HG03175 (cell line): ENCODE data around the gene MAPK1.
"Not testable (repeated sequence)": the region's sequence is repeated elsewhere in the genome, so short reads cannot be mapped to it uniquely, and the experiment has no call there.

Experiments used
- ATAC-seq: cut with Tn5 transposase; IDR thresholded peaks from one replicate; pipeline ENCODE4 v1.9.1; 2021; ENCODE audit warnings: mild to moderate bottlenecking, moderate library complexity; ENCODE audit not compliant: unreplicated experiment

MAPK1 gene

DNA sequence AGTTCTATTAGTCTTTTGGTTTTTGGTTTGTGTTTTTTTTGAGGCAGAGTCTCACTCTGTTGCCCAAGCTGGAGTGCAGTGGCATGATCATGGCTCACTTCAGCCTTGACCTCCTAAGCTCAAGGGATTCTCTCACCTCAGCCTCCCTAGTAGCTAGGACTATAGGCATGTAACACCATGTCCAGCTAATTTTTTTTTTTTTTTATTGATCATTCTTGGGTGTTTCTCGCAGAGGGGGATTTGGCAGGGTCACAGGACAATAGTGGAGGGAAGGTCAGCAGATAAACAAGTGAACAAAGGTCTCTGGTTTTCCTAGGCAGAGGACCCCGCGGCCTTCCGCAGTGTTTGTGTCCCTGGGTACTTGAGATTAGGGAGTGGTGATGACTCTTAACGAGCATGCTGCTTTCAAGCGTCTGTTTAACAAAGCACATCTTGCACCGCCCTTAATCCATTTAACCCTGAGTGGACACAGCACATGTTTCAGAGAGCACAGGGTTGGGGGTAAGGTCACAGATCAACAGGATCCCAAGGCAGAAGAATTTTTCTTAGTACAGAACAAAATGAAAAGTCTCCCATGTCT lies 15.4 kb upstream of the MAPK1 start:
- ATAC-seq = not testable (repeated sequence)

GRCh38 chr22:21881841-21882753 lies 14.7 kb upstream of the MAPK1 start:
- no peak for ATAC-seq

DNA sequence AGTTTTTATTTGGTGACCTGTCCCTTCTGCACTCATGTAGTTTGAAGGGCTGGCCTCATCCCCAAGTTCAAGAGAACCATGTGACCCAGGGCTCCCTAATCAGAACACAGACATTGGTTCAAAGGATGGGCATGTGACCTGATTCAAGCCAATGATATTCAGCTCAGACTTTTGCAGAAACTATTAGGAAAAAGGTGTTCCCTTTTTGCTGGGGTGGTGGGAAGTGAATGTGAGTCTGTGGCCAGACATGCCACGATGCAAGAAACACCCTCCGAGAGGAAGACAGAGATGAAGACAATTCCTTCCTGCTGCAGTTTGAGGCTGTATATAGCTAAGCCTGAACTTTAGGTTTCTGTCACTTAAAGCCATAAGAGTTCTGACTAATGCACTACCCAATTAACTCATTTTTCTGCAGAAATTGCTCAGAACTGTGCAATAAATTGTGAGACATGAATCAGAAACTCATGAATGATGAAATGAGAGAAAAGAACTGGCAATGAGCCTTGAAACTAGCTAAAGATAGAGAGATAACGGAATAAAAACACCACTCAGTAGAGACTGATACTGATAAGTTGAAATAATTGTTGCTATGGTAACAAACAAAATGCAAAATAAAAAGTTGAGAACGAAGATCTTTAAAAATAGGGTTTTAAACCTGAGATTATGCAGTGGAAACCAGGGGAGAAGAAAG lies 9.2 kb upstream of the MAPK1 start:
- no peak for ATAC-seq

- ATAC-seq = not testable (repeated sequence)
Measured at GRCh38 chr22:21874953-21875352, 7.5 kb upstream of the MAPK1 start.

DNA sequence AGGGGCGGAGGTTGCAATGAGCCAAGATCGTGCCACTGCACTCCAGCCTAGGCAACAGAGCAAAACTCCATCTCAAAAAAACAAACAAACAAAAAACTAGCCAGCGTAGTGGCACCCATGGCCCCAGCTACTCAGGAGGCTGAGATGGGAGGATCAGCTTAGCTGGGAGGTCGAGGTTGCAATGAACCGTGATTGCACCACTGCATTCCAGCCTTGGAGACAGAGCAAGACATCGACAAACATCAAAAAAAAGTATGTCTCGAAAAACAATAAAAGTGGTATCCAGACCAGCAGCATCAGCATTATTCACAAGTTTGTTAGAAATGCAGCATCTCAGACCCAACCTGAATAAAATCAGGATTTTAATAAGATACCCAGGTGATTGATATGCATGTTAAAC lies 6.2 kb upstream of the MAPK1 start:
- ATAC-seq = no peak

- not testable (repeated sequence) for ATAC-seq
Measured at GRCh38 chr22:21872741-21873140, 5.3 kb upstream of the MAPK1 start.

- no peak for ATAC-seq
Measured at GRCh38 chr22:21868651-21869050, 1.2 kb upstream of the MAPK1 start.

- peak; percentile 8 for ATAC-seq
Measured at GRCh38 chr22:21866833-21867527, 465 bp downstream of the MAPK1 start.

DNA sequence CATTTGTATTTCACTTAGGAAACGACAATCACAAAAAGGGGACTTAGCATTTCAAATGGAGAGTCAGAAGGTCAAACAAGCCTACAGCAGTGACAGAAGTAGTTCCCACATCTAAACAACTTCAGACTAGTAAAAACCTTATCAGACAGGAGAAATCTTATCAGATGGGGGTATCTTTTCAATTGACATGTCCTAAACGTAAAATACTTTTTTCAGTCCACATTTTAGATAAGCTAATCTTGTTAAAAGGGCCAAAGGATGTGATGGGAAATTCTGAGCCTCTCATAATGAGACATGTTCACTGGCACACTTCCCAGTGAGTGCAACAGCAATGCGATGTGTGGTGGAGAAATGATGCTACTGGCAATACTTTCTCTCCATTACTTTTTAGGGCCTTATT lies 2.4 kb downstream of the MAPK1 start:
- ATAC-seq = no peak

DNA sequence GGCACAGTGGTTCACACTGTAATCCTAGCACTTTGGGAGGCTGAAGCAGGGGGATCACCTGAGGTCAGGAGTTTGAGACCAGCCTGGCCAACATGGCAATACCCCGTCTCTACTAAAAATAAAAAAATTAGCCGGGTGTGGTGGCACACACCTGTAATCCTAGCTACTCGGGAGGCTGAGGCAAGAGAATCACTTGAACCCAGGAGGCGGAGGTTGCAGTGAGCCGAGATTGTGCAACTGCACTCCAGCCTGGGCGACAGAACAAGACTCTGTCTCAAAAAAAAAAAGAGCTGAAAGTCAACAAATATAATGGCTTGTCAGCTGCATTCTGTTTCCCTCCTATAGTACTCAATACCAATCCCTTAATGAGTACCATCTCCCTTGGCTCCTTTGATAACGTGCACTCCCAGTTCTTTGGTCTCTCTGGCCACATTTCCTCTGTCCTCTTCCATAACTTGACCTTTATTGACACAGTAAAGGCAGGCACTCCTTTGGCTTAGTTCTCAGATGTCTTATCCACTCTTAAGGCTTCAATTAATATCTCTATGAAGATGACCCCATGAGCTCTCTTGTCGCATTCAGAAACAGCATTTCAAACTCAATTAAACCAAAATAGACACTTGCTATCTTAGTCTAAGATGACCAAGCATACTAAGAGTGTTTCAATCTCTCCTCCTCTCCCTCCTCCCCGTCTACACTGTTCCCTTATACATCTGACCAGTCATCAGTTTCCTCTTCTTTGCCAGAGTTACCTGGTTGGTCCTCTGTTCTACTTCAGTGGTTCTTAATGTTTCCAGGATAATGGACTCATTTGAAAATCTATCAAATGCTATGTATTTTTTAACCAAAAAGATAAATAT lies 4.8 kb downstream of the MAPK1 start:
- no peak for ATAC-seq

- no peak for ATAC-seq
Measured at GRCh38 chr22:21861851-21862250, 5.6 kb downstream of the MAPK1 start.

DNA sequence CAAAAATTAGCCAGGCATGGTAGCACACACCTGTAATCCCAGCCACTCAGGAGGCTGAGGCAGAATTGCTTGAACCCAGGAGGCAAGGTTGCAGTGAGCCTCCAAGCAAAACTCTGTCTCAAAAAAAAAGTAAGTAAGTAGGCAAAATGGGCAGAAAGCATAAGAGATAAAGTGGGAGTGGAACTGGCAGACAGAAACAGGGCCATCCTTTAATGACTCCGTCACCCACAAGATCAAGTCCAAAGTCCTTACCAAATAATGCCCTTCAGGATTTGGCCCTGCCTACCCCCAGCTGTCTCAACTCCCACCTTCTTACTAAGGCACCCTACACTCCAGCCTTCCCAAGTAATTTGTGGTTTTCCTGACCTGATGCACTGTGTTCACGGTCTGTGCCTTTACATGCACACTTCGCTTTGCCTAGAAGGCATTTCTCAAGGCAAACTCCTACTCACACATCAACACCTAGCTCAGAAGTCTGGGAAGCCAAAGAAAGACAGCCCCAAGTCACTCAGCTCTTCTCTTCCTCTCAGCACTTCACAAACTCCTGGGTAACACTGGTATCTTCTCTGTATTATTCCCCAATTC lies 6.1 kb downstream of the MAPK1 start:
- ATAC-seq = no peak

- no peak for ATAC-seq
Measured at GRCh38 chr22:21860491-21861039, 6.9 kb downstream of the MAPK1 start.

GRCh38 chr22:21858025-21858764 lies 9.2 kb downstream of the MAPK1 start:
- no peak for ATAC-seq

DNA sequence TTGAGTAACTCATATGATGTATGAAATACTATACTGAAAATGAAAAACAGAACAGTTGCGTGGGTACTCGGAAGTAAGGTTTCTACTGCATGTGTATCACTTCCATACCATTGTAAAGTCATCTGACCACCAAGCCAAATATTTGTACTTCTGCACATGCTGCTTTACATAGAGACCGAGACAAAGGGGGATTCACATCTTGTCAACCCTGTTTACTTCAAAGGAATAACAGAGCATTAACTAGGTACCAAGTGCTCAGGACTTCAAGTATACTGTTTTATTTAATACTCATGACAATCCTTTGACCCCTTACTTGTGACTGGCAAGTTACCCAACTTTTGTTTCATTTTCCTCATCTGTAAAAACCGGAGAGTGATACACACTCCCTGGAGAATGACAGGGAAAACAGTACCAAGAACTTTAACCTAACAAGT lies 9.9 kb downstream of the MAPK1 start:
- no peak for ATAC-seq

- ATAC-seq = no peak
Measured at GRCh38 chr22:21856868-21857267, 10.6 kb downstream of the MAPK1 start.

DNA sequence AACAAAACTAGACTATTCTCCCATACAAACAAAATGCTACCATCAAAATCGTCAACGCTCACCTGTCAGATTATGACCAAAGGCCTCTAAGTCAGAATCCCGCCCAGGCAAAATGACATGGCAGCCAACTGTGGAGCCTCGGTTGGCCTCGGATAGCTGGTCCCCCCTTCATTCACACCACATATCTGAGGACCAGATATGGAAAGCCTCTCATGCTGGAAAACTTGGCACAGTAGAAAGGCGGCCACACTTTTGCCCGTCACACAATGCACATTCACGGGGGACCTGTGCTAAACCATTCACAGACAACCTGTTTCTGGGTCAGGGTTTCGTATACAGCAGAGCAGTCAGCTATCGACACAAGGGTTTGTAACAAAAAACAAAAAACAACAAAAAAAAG lies 11.2 kb downstream of the MAPK1 start:
- ATAC-seq = no peak

DNA sequence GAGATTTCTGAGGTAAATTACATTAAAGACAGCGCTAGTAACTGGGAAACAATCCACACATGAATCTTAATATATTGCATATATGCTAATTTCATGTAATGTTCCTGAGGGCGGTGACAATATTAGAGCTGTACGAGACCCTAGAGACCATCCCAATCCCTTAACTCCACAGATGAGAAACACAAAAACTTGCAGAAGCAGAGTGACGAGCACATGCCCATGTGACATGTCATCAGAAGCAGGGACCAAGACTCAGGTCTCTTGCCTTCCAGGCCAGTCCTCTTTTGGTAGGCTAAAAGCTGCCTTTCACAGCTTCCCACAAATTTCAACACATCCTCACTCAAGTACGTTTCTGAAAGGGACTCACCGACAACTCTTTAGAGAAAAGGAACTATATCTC lies 11.8 kb downstream of the MAPK1 start:
- no peak for ATAC-seq

DNA sequence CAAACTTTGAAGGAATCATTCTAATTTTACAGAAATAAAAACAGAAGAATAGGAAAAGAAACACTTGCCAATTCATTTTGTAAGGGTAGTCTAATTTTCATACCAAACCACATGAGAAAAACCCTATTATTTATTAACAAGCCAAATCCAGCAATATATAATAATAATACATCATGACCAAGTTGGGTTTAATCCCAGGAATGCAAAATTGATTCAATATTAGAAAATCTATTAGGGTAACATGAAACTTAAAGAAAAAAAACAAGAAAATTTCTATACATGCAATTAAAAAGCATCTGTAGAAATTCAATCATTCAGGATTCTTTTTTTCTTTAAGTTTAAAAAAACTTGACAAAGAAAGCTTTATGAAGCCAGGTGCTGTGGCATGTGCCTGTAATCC lies 16.8 kb downstream of the MAPK1 start:
- ATAC-seq = no peak
